Keratinocyte (primary cell): ENCODE data around the gene VWA5B2. TPM values are rescaled to one million over a fixed set of nuclear protein-coding genes. Genes with fewer than 3 reads are reported as not detected.

Experiments
- DNase-seq: peaks from one replicate; pipeline ENCODE4 v3.0.0-alpha.2; 2011; ENCODE audit warnings: low read depth, missing footprints, low spot score
- FAIRE-seq: peaks from 2 replicates; lab custom pipeline; 2011; peaks lifted over from hg19 to GRCh38; lab: Jason Lieb, UNC
- H2AFZ ChIP-seq: 2 replicates; pipeline ENCODE4 v1.6.0; 2012; ENCODE audit warnings: low read length, control low read depth, inconsistent platforms; ENCODE audit not compliant: control insufficient read depth
- H3K27ac ChIP-seq: 2 replicates; pipeline ENCODE4 v1.5.1; 2011; ENCODE audit warnings: low read length; ENCODE audit not compliant: control insufficient read depth, insufficient read depth
- H3K27me3 ChIP-seq: 3 replicates; pipeline ENCODE4 v1.6.0; 2011; ENCODE audit warnings: low read length; ENCODE audit not compliant: control insufficient read depth, insufficient read depth; ENCODE audit errors: extremely low read depth
- H3K36me3 ChIP-seq, 2 experiments: 2 replicates in 1 of 2; 3 replicates in 1 of 2; pipeline ENCODE4 v1.5.1; 2011; ENCODE audit warnings: low read length in 2 of 2, mild to moderate bottlenecking in 1 of 2; ENCODE audit not compliant: control insufficient read depth in 2 of 2, insufficient read depth in 2 of 2; ENCODE audit errors: extremely low read depth in 1 of 2
- H3K4me1 ChIP-seq: 3 replicates; pipeline ENCODE4 v1.5.1; 2011; ENCODE audit warnings: low read length; ENCODE audit not compliant: control insufficient read depth, insufficient read depth; ENCODE audit errors: extremely low read depth
- H3K4me2 ChIP-seq: 3 replicates; pipeline ENCODE4 v1.6.0; 2011; ENCODE audit warnings: low read depth, low read length; ENCODE audit not compliant: control insufficient read depth, insufficient read depth; ENCODE audit errors: extremely low read depth
- H3K4me3 ChIP-seq, 3 experiments: fragments of 200-600 bp in 1 of 3; sonication (generic) in 1 of 3; 2 replicates in 2 of 3; 3 replicates in 1 of 3; pipeline ENCODE4 v1.5.1; 2011 to 2016; ENCODE audit warnings: low read length in 3 of 3, mild to moderate bottlenecking in 3 of 3, control low read depth in 2 of 3, inconsistent platforms in 1 of 3, low read depth in 1 of 3, mixed read lengths in 1 of 3, mixed run types in 1 of 3, moderate library complexity in 1 of 3; ENCODE audit not compliant: control insufficient read depth in 2 of 3, insufficient read depth in 2 of 3; ENCODE audit errors: extremely low read depth in 1 of 3
- H3K79me2 ChIP-seq: 2 replicates; pipeline ENCODE4 v1.6.0; 2012; ENCODE audit warnings: low read length; ENCODE audit not compliant: control insufficient read depth, insufficient read depth
- H3K9ac ChIP-seq: 3 replicates; pipeline ENCODE4 v1.6.0; 2011; ENCODE audit warnings: low read length; ENCODE audit not compliant: control insufficient read depth, insufficient read depth; ENCODE audit errors: extremely low read depth
- H3K9me1 ChIP-seq: 3 replicates; pipeline ENCODE4 v1.6.0; 2011; ENCODE audit warnings: low read length; ENCODE audit not compliant: control insufficient read depth, insufficient read depth; ENCODE audit errors: extremely low read depth
- H3K9me3 ChIP-seq: 2 replicates; pipeline ENCODE4 v1.5.1; 2012; ENCODE audit warnings: low read depth, low read length; ENCODE audit not compliant: control insufficient read depth
- H4K20me1 ChIP-seq: 3 replicates; pipeline ENCODE4 v1.6.0; 2011; ENCODE audit warnings: low read length; ENCODE audit not compliant: control insufficient read depth, insufficient read depth; ENCODE audit errors: extremely low read depth
- EZH2 ChIP-seq: IDR thresholded peaks from one replicate; pipeline ENCODE4 v1.6.1; 2012; ENCODE audit warnings: inconsistent platforms, mild to moderate bottlenecking, low read length, moderate library complexity
- dilution Hi-C: fragments of 300-500 bp; cut with MboI; formaldehyde crosslinking; loops from one replicate; pipeline ENCODE4 v1.7.0; 2020; ENCODE audit warnings: low sequenced_read_pairs; ENCODE audit not compliant: extremely low pct_ligation_motif_present
- polyA plus RNA-seq, 5 experiments: library from polyadenylated mRNA; depleted of rRNA in 3 of 5; stranded (reverse) in 3 of 5; stranded (forward) in 1 of 5; unstranded in 1 of 5; fragments of >200 nt; gene quantifications; 1 replicate in 1 of 5; 2 replicates in 3 of 5; 3 replicates in 1 of 5; pipeline versions ENCODE4 v1.2.1 to v1.2.3, GENCODE V29; 2011 to 2012; ENCODE audit warnings: missing spikeins in 2 of 5, low read depth in 1 of 5, low replicate concordance in 1 of 5
- TF ChIP-seq, protein P1 (sequence below), 3 experiments: IDR thresholded peaks in 1 of 3; conservative IDR thresholded peaks in 1 of 3; optimal IDR thresholded peaks in 1 of 3; 2 replicates in 2 of 3; 3 replicates in 1 of 3; pipeline versions ENCODE3 to v1.5.1; 2011; ENCODE audit warnings: low read length in 3 of 3, mild to moderate bottlenecking in 3 of 3, moderate library complexity in 2 of 3, control low read depth in 1 of 3, inconsistent platforms in 1 of 3; ENCODE audit not compliant: insufficient read depth in 2 of 3; ENCODE audit errors: extremely low read depth in 1 of 3

Gene VWA5B2
- polyA plus RNA-seq, 1 donor (not counting 4 experiments of a cell fraction or from before 2014, with no cell fraction given): not detected

- peak within 1 kb of the TSS; percentile 82 for H2AFZ ChIP-seq
- H3K27ac ChIP-seq: peak within 1 kb of the TSS; percentile 84
- H3K9me3 ChIP-seq: no peaks in the 10 kb centered on the region
- no peaks in the 10 kb centered on the region for H3K27me3 ChIP-seq
- no peaks in the 10 kb centered on the region for H3K9me1 ChIP-seq
- peaks cover 47 to 53% of the 10 kb centered on the region in 2 experiments for H3K36me3 ChIP-seq
- FAIRE-seq (no peak), DNase-seq (no peak)
- H3K79me2 ChIP-seq: peaks cover 39% of the 10 kb centered on the region
- peak within 1 kb of the TSS; percentile 94 for H3K4me2 ChIP-seq
- TF ChIP-seq, protein P1, sequence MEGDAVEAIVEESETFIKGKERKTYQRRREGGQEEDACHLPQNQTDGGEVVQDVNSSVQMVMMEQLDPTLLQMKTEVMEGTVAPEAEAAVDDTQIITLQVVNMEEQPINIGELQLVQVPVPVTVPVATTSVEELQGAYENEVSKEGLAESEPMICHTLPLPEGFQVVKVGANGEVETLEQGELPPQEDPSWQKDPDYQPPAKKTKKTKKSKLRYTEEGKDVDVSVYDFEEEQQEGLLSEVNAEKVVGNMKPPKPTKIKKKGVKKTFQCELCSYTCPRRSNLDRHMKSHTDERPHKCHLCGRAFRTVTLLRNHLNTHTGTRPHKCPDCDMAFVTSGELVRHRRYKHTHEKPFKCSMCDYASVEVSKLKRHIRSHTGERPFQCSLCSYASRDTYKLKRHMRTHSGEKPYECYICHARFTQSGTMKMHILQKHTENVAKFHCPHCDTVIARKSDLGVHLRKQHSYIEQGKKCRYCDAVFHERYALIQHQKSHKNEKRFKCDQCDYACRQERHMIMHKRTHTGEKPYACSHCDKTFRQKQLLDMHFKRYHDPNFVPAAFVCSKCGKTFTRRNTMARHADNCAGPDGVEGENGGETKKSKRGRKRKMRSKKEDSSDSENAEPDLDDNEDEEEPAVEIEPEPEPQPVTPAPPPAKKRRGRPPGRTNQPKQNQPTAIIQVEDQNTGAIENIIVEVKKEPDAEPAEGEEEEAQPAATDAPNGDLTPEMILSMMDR (optimal IDR thresholded peaks at IDR 0.05 in 1 of 3, IDR thresholded peaks at IDR 0.05 in 1 of 3, conservative IDR thresholded peaks at IDR 0.05 in 1 of 3; ENCODE audit: extremely low read depth in 1 of 3, insufficient read depth in 2 of 3, low read length in 3 of 3): no peak
- no peak for TF ChIP-seq EZH2
- peak within 1 kb of the TSS; percentile 82 for H3K9ac ChIP-seq
- H3K4me3 ChIP-seq: peak within 1 kb of the TSS; percentile 63 to 90 (median 90)
- dilution Hi-C loops: no loop called here
- H3K4me1 ChIP-seq: peaks cover 15% of the 10 kb centered on the region
- H4K20me1 ChIP-seq: no peaks in the 10 kb centered on the region
Observed at GRCh38 chr3:184186184-184186901, 43.0 kb upstream of the VWA5B2 start, which contains the start of gene ABCF3. Gene ABCF3 (plus strand): TSS chr3:184186199. CDS start chr3:184186208, 9 bp downstream.

- Histone ChIP-seq H3K9me3 (no peaks in the 10 kb centered on the region), H3K4me2 (peak overlapping the region; percentile 94), H3K9me1 (no peaks in the 10 kb centered on the region), H3K4me1 (peaks cover 15% of the 10 kb centered on the region), H3K27me3 (no peaks in the 10 kb centered on the region), H3K36me3 (peaks cover 41 to 50% of the 10 kb centered on the region in 2 experiments), H3K79me2 (peaks cover 39% of the 10 kb centered on the region), H4K20me1 (no peaks in the 10 kb centered on the region), H2AFZ (no peak overlapping the region), H3K9ac (peak overlapping the region; percentile 82), H3K27ac (peak overlapping the region; percentile 84), H3K4me3 (peak overlapping the region; percentile 63 to 90 (median 90))
- dilution Hi-C loops: no loop called here
- TF ChIP-seq, protein P1 (optimal IDR thresholded peaks at IDR 0.05 in 1 of 3, IDR thresholded peaks at IDR 0.05 in 1 of 3, conservative IDR thresholded peaks at IDR 0.05 in 1 of 3; ENCODE audit: extremely low read depth in 1 of 3, insufficient read depth in 2 of 3, low read length in 3 of 3): no peak
- no peak for TF ChIP-seq EZH2
- DNase-seq (no peak), FAIRE-seq (no peak)
Observed at GRCh38 chr3:184186902-184187207, 42.5 kb upstream of the VWA5B2 start.
